Measurements from ENCODE around the gene CTNNA2. TPM values are rescaled to one million over a fixed set of nuclear protein-coding genes. Genes with fewer than 3 reads are reported as not detected.

Gene CTNNA2
- polyA plus RNA-seq, 12 donors = 0.20 to 3.7 (median 0.85) TPM; not detected in 1

GRCh38 chr2:79782576-79783452 lies 270.0 kb downstream of the CTNNA2 start:
- no peak for DNase-seq

- DNase-seq = no peak
Observed at GRCh38 chr2:79788952-79789651, 276.3 kb downstream of the CTNNA2 start.

- DNase-seq = peak; percentile 44
Observed at GRCh38 chr2:79789811-79790210, 277.0 kb downstream of the CTNNA2 start.

- no peak for DNase-seq
Observed at GRCh38 chr2:79792090-79792489, 279.2 kb downstream of the CTNNA2 start.

- DNase-seq = no peak
Observed at GRCh38 chr2:79793006-79793405, 280.2 kb downstream of the CTNNA2 start.

GRCh38 chr2:79796641-79797040 lies 283.8 kb downstream of the CTNNA2 start:
- DNase-seq = no peak

- peak; percentile 46 for DNase-seq
Observed at GRCh38 chr2:79798776-79799175, 285.9 kb downstream of the CTNNA2 start.

- no peak for DNase-seq
Observed at GRCh38 chr2:79799729-79800128, 286.9 kb downstream of the CTNNA2 start.

GRCh38 chr2:79801082-79801481 lies 288.2 kb downstream of the CTNNA2 start:
- DNase-seq = no peak

GRCh38 chr2:79817288-79817687 lies 304.4 kb downstream of the CTNNA2 start:
- DNase-seq = no peak

GRCh38 chr2:79820281-79820680 lies 307.4 kb downstream of the CTNNA2 start:
- peak; percentile 78 for DNase-seq

- no peak for DNase-seq
Observed at GRCh38 chr2:79822136-79822535, 309.3 kb downstream of the CTNNA2 start.

GRCh38 chr2:79824086-79824786 lies 311.4 kb downstream of the CTNNA2 start:
- no peak for DNase-seq

- DNase-seq = no peak
Observed at GRCh38 chr2:79827881-79828280, 315.0 kb downstream of the CTNNA2 start.

GRCh38 chr2:79830501-79830900 lies 317.6 kb downstream of the CTNNA2 start:
- no peak for DNase-seq

GRCh38 chr2:79831961-79832360 lies 319.1 kb downstream of the CTNNA2 start:
- no peak for DNase-seq

GRCh38 chr2:79832511-79833234 lies 319.8 kb downstream of the CTNNA2 start:
- no peak for DNase-seq

GRCh38 chr2:79833235-79833878 lies 320.5 kb downstream of the CTNNA2 start:
- DNase-seq = no peak

GRCh38 chr2:79835911-79836310 lies 323.1 kb downstream of the CTNNA2 start:
- peak; percentile 38 for DNase-seq

- no peak for DNase-seq
Observed at GRCh38 chr2:79844011-79844410, 331.2 kb downstream of the CTNNA2 start.

GRCh38 chr2:79846878-79847277 lies 334.0 kb downstream of the CTNNA2 start:
- no peak for DNase-seq
